Measurements from ENCODE around the gene KLHL17.

KLHL17 gene

GRCh38 chr1:930633-931138, 29.7 kb upstream of the KLHL17 start:
- no peak overlapping the region for H3K4me3 ChIP-seq (ENCODE audit: insufficient read depth, low read depth, low read length)
- no peaks in the 10 kb centered on the region for H3K36me3 ChIP-seq (ENCODE audit: control insufficient read depth, insufficient read depth, low read length)
- peaks cover 94% of the 10 kb centered on the region for H3K27me3 ChIP-seq (ENCODE audit: control insufficient read depth, insufficient read depth, low read length, poor library complexity, severe bottlenecking)
- H3K27ac ChIP-seq (ENCODE audit: insufficient read depth, low read depth, low read length, poor library complexity, severe bottlenecking): no peak overlapping the region
- H3K9me3 ChIP-seq (ENCODE audit: control insufficient read depth, low read length): no peaks in the 10 kb centered on the region
- peaks cover 23% of the 10 kb centered on the region for H3K4me1 ChIP-seq (ENCODE audit: control insufficient read depth, insufficient read depth, low read length)
- WGBS, 2 experiments: 68 to 69% methylated on average over 18 of the region's 18 CpGs

GRCh38 chr1:931380-932172, 28.8 kb upstream of the KLHL17 start:
- no peak overlapping the region for H3K27ac ChIP-seq (ENCODE audit: insufficient read depth, low read depth, low read length, poor library complexity, severe bottlenecking)
- no peaks in the 10 kb centered on the region for H3K36me3 ChIP-seq (ENCODE audit: control insufficient read depth, insufficient read depth, low read length)
- no peaks in the 10 kb centered on the region for H3K9me3 ChIP-seq (ENCODE audit: control insufficient read depth, low read length)
- H3K4me3 ChIP-seq (ENCODE audit: insufficient read depth, low read depth, low read length): no peak overlapping the region
- peaks cover 22% of the 10 kb centered on the region for H3K4me1 ChIP-seq (ENCODE audit: control insufficient read depth, insufficient read depth, low read length)
- H3K27me3 ChIP-seq (ENCODE audit: control insufficient read depth, insufficient read depth, low read length, poor library complexity, severe bottlenecking): peaks cover 94% of the 10 kb centered on the region
- WGBS, 2 experiments: 71% methylated on average over 15 of the region's 15 CpGs

- Histone ChIP-seq H3K27me3 (ENCODE audit: control insufficient read depth, insufficient read depth, low read length, poor library complexity, severe bottlenecking) (peaks cover 94% of the 10 kb centered on the region), H3K36me3 (ENCODE audit: control insufficient read depth, insufficient read depth, low read length) (no peaks in the 10 kb centered on the region), H3K4me1 (ENCODE audit: control insufficient read depth, insufficient read depth, low read length) (peaks cover 22% of the 10 kb centered on the region), H3K27ac (ENCODE audit: insufficient read depth, low read depth, low read length, poor library complexity, severe bottlenecking) (no peak overlapping the region), H3K4me3 (ENCODE audit: insufficient read depth, low read depth, low read length) (no peak overlapping the region), H3K9me3 (ENCODE audit: control insufficient read depth, low read length) (no peaks in the 10 kb centered on the region)
- WGBS, 2 experiments: 43 to 44% methylated on average over 16 of the region's 16 CpGs
These were observed 28.2 kb upstream of the KLHL17 start for GRCh38 chr1:932173-932510.

DNA sequence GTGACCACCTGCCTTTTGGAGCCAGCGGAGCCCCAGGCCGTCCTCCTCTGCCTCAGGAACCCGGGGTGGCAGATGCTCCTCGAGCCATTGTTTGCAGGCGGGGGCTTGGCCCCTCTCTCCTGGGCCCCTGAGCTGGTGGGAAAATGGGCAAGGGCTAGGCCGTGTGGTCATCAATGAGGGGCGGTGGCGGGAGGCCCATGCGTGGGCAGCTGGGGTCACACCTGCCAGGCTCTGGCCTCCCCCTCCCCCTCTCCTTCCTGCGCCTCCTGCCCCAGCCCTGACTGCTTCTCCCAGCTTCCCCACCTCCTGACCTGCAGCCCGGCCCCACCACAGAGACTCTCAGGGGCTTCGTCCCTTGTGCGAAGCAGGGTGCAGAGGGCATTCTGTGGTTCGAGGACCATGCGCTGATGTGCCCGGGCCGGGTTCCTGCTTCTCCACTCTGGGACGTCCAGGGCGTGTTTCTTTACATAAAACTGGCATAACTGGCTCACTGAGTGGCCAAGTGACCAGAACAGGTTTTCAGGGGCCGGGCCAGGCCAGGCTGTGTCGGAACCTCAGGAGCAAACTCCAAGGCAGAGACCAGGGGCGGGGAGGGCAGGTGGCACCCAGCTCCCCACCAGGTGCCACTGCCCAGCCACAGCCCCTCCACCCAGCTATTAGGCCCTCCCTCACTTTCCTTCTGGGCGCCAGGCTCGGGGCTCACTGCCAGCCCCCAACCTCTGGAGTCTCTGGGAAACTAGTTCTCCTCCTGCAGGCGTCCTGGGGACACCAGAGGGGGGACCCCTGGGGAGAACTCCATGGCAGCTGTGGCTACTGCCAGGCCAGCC, 27.4 kb upstream of the KLHL17 start:
- WGBS, 2 experiments: 75 to 77% methylated on average over 25 of the region's 25 CpGs
- Histone ChIP-seq H3K4me3 (ENCODE audit: insufficient read depth, low read depth, low read length) (no peak overlapping the region), H3K27me3 (ENCODE audit: control insufficient read depth, insufficient read depth, low read length, poor library complexity, severe bottlenecking) (peaks cover 94% of the 10 kb centered on the region), H3K36me3 (ENCODE audit: control insufficient read depth, insufficient read depth, low read length) (no peaks in the 10 kb centered on the region), H3K27ac (ENCODE audit: insufficient read depth, low read depth, low read length, poor library complexity, severe bottlenecking) (no peak overlapping the region), H3K9me3 (ENCODE audit: control insufficient read depth, low read length) (no peaks in the 10 kb centered on the region), H3K4me1 (ENCODE audit: control insufficient read depth, insufficient read depth, low read length) (peaks cover 22% of the 10 kb centered on the region)

DNA sequence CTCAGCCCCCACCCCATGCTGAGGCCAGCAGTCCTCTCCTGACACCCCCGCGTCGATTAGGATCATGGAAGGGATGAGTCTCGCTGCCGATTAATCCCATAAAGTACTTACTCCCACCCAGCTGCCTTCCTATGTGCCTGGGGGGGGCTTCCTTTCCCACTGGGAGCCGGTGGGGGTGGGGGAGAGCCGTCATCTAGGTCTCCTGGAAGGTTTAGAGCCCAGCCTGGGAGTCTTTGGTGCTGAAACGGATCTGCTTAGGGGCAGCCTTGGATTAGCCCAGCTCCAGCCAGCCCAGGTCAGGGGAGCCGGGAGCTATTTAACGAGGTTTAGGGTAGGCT, 26.8 kb upstream of the KLHL17 start:
- H3K27me3 ChIP-seq (ENCODE audit: control insufficient read depth, insufficient read depth, low read length, poor library complexity, severe bottlenecking): peaks cover 94% of the 10 kb centered on the region
- WGBS, 2 experiments: 33 to 38% methylated on average over 10 of the region's 10 CpGs
- H3K9me3 ChIP-seq (ENCODE audit: control insufficient read depth, low read length): no peaks in the 10 kb centered on the region
- peaks cover 25% of the 10 kb centered on the region for H3K4me1 ChIP-seq (ENCODE audit: control insufficient read depth, insufficient read depth, low read length)
- H3K36me3 ChIP-seq (ENCODE audit: control insufficient read depth, insufficient read depth, low read length): no peaks in the 10 kb centered on the region
- no peak overlapping the region for H3K4me3 ChIP-seq (ENCODE audit: insufficient read depth, low read depth, low read length)
- no peak overlapping the region for H3K27ac ChIP-seq (ENCODE audit: insufficient read depth, low read depth, low read length, poor library complexity, severe bottlenecking)

- Histone ChIP-seq H3K9me3 (ENCODE audit: control insufficient read depth, low read length) (no peaks in the 10 kb centered on the region), H3K4me3 (ENCODE audit: insufficient read depth, low read depth, low read length) (no peak overlapping the region), H3K36me3 (ENCODE audit: control insufficient read depth, insufficient read depth, low read length) (no peaks in the 10 kb centered on the region), H3K27ac (ENCODE audit: insufficient read depth, low read depth, low read length, poor library complexity, severe bottlenecking) (no peak overlapping the region), H3K27me3 (ENCODE audit: control insufficient read depth, insufficient read depth, low read length, poor library complexity, severe bottlenecking) (peaks cover 94% of the 10 kb centered on the region), H3K4me1 (ENCODE audit: control insufficient read depth, insufficient read depth, low read length) (peaks cover 39% of the 10 kb centered on the region)
- 16 to 18% methylated on average over 37 of the region's 37 CpGs for WGBS, 2 experiments
These were observed 25.2 kb upstream of the KLHL17 start for GRCh38 chr1:934991-935750.

DNA sequence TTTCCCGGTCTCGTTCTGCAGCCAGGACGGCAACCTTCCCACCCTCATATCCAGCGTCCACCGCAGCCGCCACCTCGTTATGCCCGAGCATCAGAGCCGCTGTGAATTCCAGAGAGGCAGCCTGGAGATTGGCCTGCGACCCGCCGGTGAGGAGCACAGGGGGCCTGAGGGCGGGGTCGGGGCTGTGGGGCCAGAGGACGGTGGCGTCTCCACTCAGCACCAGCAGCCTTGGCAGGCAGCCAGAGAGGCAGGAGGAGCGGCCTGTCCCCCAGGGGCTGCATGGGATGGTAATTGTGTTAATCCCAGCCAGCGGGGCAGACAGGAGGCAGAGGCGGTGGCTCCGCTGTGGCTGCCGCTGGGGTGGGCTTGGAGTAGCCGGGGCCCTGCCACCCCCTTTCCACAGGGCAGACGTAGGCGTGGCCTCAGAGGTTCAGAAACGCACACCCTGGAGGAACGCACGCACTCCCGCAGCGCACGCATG, 24.6 kb upstream of the KLHL17 start:
- 4% methylated on average over 30 of the region's 30 CpGs for WGBS, 2 experiments
- Histone ChIP-seq H3K36me3 (ENCODE audit: control insufficient read depth, insufficient read depth, low read length) (no peaks in the 10 kb centered on the region), H3K4me1 (ENCODE audit: control insufficient read depth, insufficient read depth, low read length) (peaks cover 43% of the 10 kb centered on the region), H3K27me3 (ENCODE audit: control insufficient read depth, insufficient read depth, low read length, poor library complexity, severe bottlenecking) (peaks cover 94% of the 10 kb centered on the region), H3K9me3 (ENCODE audit: control insufficient read depth, low read length) (no peaks in the 10 kb centered on the region), H3K4me3 (ENCODE audit: insufficient read depth, low read depth, low read length) (no peak overlapping the region), H3K27ac (ENCODE audit: insufficient read depth, low read depth, low read length, poor library complexity, severe bottlenecking) (no peak overlapping the region)

DNA sequence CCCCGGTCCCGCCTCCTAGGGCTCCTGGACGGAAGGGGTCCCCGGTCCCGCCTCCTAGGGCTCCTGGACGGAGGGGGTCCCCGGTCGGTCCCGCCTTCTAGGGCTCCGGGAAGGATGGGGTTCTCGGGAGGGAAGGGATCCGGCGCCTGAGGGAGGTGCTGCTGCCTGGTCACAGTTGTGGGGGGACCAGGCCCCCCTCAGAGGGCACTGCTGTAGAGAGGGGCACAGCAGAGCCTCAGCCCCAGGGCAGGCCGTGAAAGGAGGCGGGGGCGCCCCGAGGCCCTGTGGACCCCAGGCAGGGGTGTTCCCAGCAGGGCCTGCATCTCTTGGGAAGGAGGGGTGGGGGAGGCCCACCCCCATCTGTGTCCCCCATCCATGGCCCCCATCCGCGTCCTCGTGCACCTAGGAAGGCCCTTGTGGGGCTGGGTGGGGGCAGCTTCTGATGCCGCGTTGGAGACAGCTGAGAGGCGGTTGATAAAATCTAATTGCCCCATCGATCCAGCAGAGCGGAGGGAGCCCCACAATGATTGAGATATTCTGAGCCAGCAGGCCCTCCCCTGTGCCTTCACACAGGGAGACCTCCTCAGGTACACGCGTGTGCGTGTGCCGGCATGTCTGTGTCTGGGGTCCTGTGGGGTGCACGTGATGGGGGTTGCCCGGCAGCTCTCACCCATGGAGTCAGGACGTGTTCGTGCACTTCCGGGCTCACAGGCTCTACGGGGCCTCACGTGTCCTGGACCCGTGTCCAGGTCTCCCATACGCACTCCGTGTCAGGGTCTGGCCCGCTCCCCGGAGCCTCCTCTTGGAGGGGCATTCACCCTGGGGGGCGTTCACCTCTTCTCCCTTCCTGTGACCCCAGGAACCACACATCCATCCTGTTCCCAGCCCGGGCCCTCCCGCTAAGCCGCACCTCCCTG, 23.8 kb upstream of the KLHL17 start:
- Histone ChIP-seq H3K27me3 (ENCODE audit: control insufficient read depth, insufficient read depth, low read length, poor library complexity, severe bottlenecking) (peaks cover 94% of the 10 kb centered on the region), H3K9me3 (ENCODE audit: control insufficient read depth, low read length) (no peaks in the 10 kb centered on the region), H3K36me3 (ENCODE audit: control insufficient read depth, insufficient read depth, low read length) (no peaks in the 10 kb centered on the region), H3K4me1 (ENCODE audit: control insufficient read depth, insufficient read depth, low read length) (peaks cover 51% of the 10 kb centered on the region), H3K4me3 (ENCODE audit: insufficient read depth, low read depth, low read length) (no peak overlapping the region), H3K27ac (ENCODE audit: insufficient read depth, low read depth, low read length, poor library complexity, severe bottlenecking) (no peak overlapping the region)
- 76% methylated on average over 45 of the region's 45 CpGs for WGBS, 2 experiments

DNA sequence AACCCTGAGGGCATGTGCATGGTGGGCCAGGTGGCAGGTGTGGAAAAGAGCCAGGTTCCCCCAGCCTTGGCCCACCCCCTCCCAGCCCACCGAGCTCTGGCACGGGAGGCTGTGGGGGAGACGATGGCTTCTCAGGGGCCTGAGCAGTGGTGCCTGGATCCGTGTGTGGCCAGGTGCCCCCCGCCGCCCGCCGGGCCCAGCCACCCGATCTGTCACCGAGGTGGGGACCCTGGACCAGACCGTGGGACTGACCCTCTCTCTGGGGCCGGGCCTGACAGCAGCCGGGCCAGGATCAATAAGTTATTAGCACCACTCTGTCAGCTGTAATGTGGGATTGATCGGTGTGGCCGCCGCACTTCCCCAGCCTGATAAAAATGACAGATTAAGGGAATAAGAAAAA, 22.9 kb upstream of the KLHL17 start:
- Histone ChIP-seq H3K9me3 (ENCODE audit: control insufficient read depth, low read length) (no peaks in the 10 kb centered on the region), H3K36me3 (ENCODE audit: control insufficient read depth, insufficient read depth, low read length) (no peaks in the 10 kb centered on the region), H3K27ac (ENCODE audit: insufficient read depth, low read depth, low read length, poor library complexity, severe bottlenecking) (no peak overlapping the region), H3K4me1 (ENCODE audit: control insufficient read depth, insufficient read depth, low read length) (peaks cover 53% of the 10 kb centered on the region), H3K4me3 (ENCODE audit: insufficient read depth, low read depth, low read length) (no peak overlapping the region), H3K27me3 (ENCODE audit: control insufficient read depth, insufficient read depth, low read length, poor library complexity, severe bottlenecking) (peaks cover 94% of the 10 kb centered on the region)
- 87 to 89% methylated on average over 16 of the region's 16 CpGs for WGBS, 2 experiments

Data from ectodermal cell (in vitro differentiated cells).